Ovary (tissue), 3 donors: ENCODE measurements around the gene ATF3.

Source experiments
- EP300 ChIP-seq: sonication (generic); formaldehyde crosslinking; IDR thresholded peaks from one replicate; pipeline ENCODE4 v1.6.1; 2017; ENCODE audit warnings: antibody characterized with exemption
- TF ChIP-seq, protein P1 (sequence below), 3 donors: fragments of 450-650 bp in 2 of 3; fragments of 200-600 bp in 1 of 3; IDR thresholded peaks; one replicate each; pipeline versions ENCODE4 v1.5.1 to v1.8.0; 2016 to 2022; ENCODE audit warnings: antibody characterized with exemption in 3 of 3, mild to moderate bottlenecking in 1 of 3
- donor health status: DM: no; HTN: no; CAD: no.

DNA sequence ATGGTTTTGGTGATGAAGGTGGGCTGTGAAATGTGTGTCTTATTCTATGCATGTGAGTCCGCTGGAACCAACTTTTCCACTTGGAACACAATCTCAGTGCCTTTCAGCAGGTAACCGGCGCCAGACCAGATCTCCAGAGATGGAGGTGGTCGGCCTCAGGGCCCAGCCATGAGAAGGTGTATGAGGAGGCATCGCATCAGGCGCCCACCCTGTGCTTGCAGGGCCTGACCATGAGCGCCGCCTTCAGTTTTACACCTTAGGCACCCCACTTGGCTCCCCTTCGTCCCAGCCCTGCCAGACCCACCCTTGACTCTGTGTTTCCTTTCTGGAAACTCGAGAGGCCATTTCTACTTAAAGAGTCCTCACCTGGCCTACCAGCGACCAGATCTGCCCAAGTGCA lies 48.6 kb upstream of the ATF3 start:
- TF ChIP-seq, protein P1, sequence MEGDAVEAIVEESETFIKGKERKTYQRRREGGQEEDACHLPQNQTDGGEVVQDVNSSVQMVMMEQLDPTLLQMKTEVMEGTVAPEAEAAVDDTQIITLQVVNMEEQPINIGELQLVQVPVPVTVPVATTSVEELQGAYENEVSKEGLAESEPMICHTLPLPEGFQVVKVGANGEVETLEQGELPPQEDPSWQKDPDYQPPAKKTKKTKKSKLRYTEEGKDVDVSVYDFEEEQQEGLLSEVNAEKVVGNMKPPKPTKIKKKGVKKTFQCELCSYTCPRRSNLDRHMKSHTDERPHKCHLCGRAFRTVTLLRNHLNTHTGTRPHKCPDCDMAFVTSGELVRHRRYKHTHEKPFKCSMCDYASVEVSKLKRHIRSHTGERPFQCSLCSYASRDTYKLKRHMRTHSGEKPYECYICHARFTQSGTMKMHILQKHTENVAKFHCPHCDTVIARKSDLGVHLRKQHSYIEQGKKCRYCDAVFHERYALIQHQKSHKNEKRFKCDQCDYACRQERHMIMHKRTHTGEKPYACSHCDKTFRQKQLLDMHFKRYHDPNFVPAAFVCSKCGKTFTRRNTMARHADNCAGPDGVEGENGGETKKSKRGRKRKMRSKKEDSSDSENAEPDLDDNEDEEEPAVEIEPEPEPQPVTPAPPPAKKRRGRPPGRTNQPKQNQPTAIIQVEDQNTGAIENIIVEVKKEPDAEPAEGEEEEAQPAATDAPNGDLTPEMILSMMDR (IDR thresholded peaks at IDR 0.05): no peak
- no peak for TF ChIP-seq EP300
